Neural cell (in vitro differentiated cells): Measurements from ENCODE around the gene RASL11A. TPM values are rescaled to one million over a fixed set of nuclear protein-coding genes. Genes with fewer than 3 reads are reported as not detected.

Source experiments
- H2AFZ ChIP-seq: fragments of 200-600, 300-800 bp; sonication (generic), shearing (Covaris generic); 2 replicates; pipeline ENCODE4 v1.6.0; 2014; ENCODE audit warnings: low read depth, mild to moderate bottlenecking, antibody characterized with exemption, low read length, moderate library complexity
- H3F3A ChIP-seq: fragments of 200-600 bp; shearing (Covaris generic); 2 replicates; pipeline ENCODE4 v1.6.1; 2016; ENCODE audit warnings: mild to moderate bottlenecking, moderate library complexity, mixed read lengths, antibody characterized with exemption, low read length; ENCODE audit not compliant: insufficient read depth, poor library complexity, severe bottlenecking
- H3K27ac ChIP-seq: fragments of 200-600, 300-800 bp; sonication (generic), shearing (Covaris generic); 2 replicates; pipeline ENCODE4 v1.5.1; 2014; ENCODE audit warnings: mild to moderate bottlenecking, low read length, moderate library complexity
- H3K27me3 ChIP-seq: fragments of 300-800, 200-600 bp; sonication (generic), shearing (Covaris generic); 2 replicates; pipeline ENCODE4 v1.6.0; 2014; ENCODE audit warnings: mild to moderate bottlenecking, low read depth, low read length, moderate library complexity; ENCODE audit not compliant: insufficient read depth
- H3K36me3 ChIP-seq: fragments of 300-800, 200-600 bp; sonication (generic), shearing (Covaris generic); 2 replicates; pipeline ENCODE4 v1.5.1; 2014; ENCODE audit warnings: mild to moderate bottlenecking, antibody characterized with exemption, low read length, moderate library complexity; ENCODE audit not compliant: insufficient read depth
- H3K4me2 ChIP-seq: fragments of 300-800, 200-600 bp; sonication (generic), shearing (Covaris generic); 2 replicates; pipeline ENCODE4 v1.6.0; 2014; ENCODE audit warnings: mild to moderate bottlenecking, low read length
- H3K4me3 ChIP-seq: fragments of 300-800, 200-600 bp; sonication (generic), shearing (Covaris generic); 2 replicates; pipeline ENCODE4 v1.5.1; 2014; ENCODE audit warnings: mild to moderate bottlenecking, low read length, moderate library complexity
- H3K79me2 ChIP-seq: fragments of 200-600 bp; shearing (Covaris generic); replicated peaks from 2 replicates; pipeline ENCODE4 v1.6.0; 2014; ENCODE audit warnings: mild to moderate bottlenecking, low read length, moderate library complexity; ENCODE audit not compliant: insufficient read depth
- H3K9ac ChIP-seq: fragments of 300-800, 200-600 bp; sonication (generic), shearing (Covaris generic); 2 replicates; pipeline ENCODE4 v1.6.1; 2016; ENCODE audit warnings: mild to moderate bottlenecking, low read length, mixed read lengths
- H3K9me2 ChIP-seq: fragments of 200-600 bp; shearing (Covaris generic); 2 replicates; pipeline ENCODE4 v1.6.1; 2016; ENCODE audit warnings: mild to moderate bottlenecking, low read length, mixed read lengths; ENCODE audit not compliant: insufficient read depth
- H3K9me3 ChIP-seq: fragments of 200-600, 300-800 bp; sonication (generic), shearing (Covaris generic); 2 replicates; pipeline ENCODE4 v1.6.1; 2016; ENCODE audit warnings: mild to moderate bottlenecking, mixed run types, low read length, moderate library complexity, mixed read lengths
- H4K20me1 ChIP-seq: fragments of 200-600 bp; shearing (Covaris generic); 2 replicates; pipeline ENCODE4 v1.6.1; 2016; ENCODE audit warnings: mild to moderate bottlenecking, mixed run types; ENCODE audit not compliant: insufficient read depth
- EP300 ChIP-seq: fragments of 450-650 bp; conservative IDR thresholded peaks from 2 replicates; pipeline ENCODE4 v1.6.1; 2014; ENCODE audit warnings: antibody characterized with exemption, mild to moderate bottlenecking, moderate library complexity; ENCODE audit not compliant: poor library complexity, severe bottlenecking
- EZH2 ChIP-seq: fragments of 200-600, 300-800 bp; shearing (Covaris generic), sonication (generic); IDR thresholded peaks from 2 replicates; pipeline ENCODE4 v1.6.1; 2014; ENCODE audit warnings: antibody characterized with exemption, low read length, borderline replicate concordance, mild to moderate bottlenecking; ENCODE audit not compliant: insufficient read depth, poor library complexity, severe bottlenecking
- MXI1 ChIP-seq: fragments of 450-650 bp; conservative IDR thresholded peaks from 2 replicates; pipeline ENCODE4 v1.6.1; 2014; ENCODE audit warnings: antibody characterized with exemption, mild to moderate bottlenecking; ENCODE audit not compliant: poor library complexity, severe bottlenecking
- POLR2AphosphoS5 ChIP-seq: IDR thresholded peaks from 2 replicates; pipeline ENCODE4 v1.6.1; 2012
- RAD21 ChIP-seq: fragments of 450-650 bp; conservative IDR thresholded peaks from 2 replicates; pipeline ENCODE4 v1.6.1; 2014; ENCODE audit warnings: antibody characterized with exemption, mild to moderate bottlenecking, moderate library complexity
- SMC3 ChIP-seq: fragments of 450-650 bp; conservative IDR thresholded peaks from 2 replicates; pipeline ENCODE4 v1.6.1; 2014; ENCODE audit warnings: antibody characterized with exemption, mild to moderate bottlenecking, moderate library complexity; ENCODE audit not compliant: poor library complexity
- TAF1 ChIP-seq: IDR thresholded peaks from 2 replicates; pipeline ENCODE4 v1.6.1; 2012; ENCODE audit warnings: low read depth
- polyA plus RNA-seq: library from polyadenylated mRNA; depleted of rRNA; stranded (reverse); fragments of >200 nt; gene quantifications from 2 replicates; pipeline ENCODE4 v1.2.3, GENCODE V29; 2014
- TF ChIP-seq, protein P1 (sequence below): IDR thresholded peaks from 2 replicates; pipeline ENCODE4 v1.6.1; 2012; ENCODE audit warnings: borderline replicate concordance
- TF ChIP-seq, protein P2 (sequence below): fragments of 450-650 bp; IDR thresholded peaks from 2 replicates; pipeline ENCODE4 v1.5.1; 2014; ENCODE audit warnings: antibody characterized with exemption, mild to moderate bottlenecking, moderate library complexity; ENCODE audit not compliant: poor library complexity, severe bottlenecking

RASL11A gene
- polyA plus RNA-seq, 1 donor from 2014 or later: 1.7 TPM

DNA sequence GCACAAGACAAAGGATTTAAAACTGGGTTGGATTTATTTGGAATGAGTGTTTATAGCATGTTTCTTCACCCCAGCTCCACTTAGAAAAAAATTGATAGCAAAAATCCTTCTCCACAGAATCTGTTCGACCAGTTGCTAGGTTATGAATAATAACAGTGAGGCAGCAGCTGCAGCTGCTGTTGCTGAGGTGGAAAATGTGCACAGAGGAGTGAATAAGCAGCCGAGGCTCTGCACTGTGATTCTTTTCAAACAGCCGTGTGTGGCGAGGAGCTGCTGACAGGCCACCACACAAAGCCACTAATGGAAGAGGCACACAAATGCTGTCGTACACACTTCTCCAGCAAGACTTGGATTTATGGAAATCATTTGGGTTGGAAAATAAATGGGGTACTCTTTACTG is 6.4 kb upstream of the RASL11A start:
- H3K27ac ChIP-seq: peak overlapping the region; percentile 85
- peak overlapping the region; percentile 59 for H3K4me3 ChIP-seq

DNA sequence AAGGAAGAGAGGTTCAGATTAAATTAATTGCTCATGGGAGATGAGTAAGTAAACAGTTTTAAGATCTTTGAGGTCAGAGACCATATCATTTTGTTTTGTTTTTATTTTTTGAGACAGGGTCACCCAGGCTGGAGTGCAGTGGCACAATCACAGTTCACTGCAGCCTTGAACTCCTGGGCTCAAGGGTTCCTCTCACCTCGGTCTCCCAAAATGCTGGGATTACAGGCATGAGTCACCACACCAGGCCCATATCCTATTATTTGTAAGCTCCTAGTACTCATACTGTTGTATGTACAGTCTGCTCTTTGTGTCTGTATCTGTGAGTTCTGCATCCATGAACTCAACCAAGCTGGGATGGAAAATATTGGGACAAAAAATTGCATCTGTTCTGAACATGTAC is 6.0 kb upstream of the RASL11A start:
- Histone ChIP-seq H2AFZ (peak overlapping the region; percentile 23), H3F3A (peaks cover 6% of the 10 kb centered on the region), H3K27ac (peak overlapping the region; percentile 85), H3K4me2 (peak overlapping the region; percentile 69), H3K9me3 (no peaks in the 10 kb centered on the region), H4K20me1 (no peaks in the 10 kb centered on the region), H3K9me2 (no peaks in the 10 kb centered on the region), H3K36me3 (no peaks in the 10 kb centered on the region), H3K9ac (peak overlapping the region; percentile 56), H3K79me2 (peaks cover 5% of the 10 kb centered on the region), H3K27me3 (no peaks in the 10 kb centered on the region), H3K4me3 (peak overlapping the region; percentile 59)
- TF ChIP-seq POLR2AphosphoS5 (no peak), TAF1 (no peak)
- TF ChIP-seq, protein P1, sequence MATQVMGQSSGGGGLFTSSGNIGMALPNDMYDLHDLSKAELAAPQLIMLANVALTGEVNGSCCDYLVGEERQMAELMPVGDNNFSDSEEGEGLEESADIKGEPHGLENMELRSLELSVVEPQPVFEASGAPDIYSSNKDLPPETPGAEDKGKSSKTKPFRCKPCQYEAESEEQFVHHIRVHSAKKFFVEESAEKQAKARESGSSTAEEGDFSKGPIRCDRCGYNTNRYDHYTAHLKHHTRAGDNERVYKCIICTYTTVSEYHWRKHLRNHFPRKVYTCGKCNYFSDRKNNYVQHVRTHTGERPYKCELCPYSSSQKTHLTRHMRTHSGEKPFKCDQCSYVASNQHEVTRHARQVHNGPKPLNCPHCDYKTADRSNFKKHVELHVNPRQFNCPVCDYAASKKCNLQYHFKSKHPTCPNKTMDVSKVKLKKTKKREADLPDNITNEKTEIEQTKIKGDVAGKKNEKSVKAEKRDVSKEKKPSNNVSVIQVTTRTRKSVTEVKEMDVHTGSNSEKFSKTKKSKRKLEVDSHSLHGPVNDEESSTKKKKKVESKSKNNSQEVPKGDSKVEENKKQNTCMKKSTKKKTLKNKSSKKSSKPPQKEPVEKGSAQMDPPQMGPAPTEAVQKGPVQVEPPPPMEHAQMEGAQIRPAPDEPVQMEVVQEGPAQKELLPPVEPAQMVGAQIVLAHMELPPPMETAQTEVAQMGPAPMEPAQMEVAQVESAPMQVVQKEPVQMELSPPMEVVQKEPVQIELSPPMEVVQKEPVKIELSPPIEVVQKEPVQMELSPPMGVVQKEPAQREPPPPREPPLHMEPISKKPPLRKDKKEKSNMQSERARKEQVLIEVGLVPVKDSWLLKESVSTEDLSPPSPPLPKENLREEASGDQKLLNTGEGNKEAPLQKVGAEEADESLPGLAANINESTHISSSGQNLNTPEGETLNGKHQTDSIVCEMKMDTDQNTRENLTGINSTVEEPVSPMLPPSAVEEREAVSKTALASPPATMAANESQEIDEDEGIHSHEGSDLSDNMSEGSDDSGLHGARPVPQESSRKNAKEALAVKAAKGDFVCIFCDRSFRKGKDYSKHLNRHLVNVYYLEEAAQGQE: no peak

More for the DNA sequence above, 6.4 kb upstream of the RASL11A start:
- no peaks in the 10 kb centered on the region for H3K36me3 ChIP-seq
- TF ChIP-seq TAF1: no peak
- peak; percentile 21 for TF ChIP-seq RAD21
- no peak for TF ChIP-seq EZH2
- no peak for TF ChIP-seq SMC3
- TF ChIP-seq, protein P1: peak; percentile 73
- peak; percentile 81 for TF ChIP-seq EP300
- peak; percentile 80 for TF ChIP-seq MXI1
- TF ChIP-seq POLR2AphosphoS5: peak; percentile 73
- TF ChIP-seq, protein P2, sequence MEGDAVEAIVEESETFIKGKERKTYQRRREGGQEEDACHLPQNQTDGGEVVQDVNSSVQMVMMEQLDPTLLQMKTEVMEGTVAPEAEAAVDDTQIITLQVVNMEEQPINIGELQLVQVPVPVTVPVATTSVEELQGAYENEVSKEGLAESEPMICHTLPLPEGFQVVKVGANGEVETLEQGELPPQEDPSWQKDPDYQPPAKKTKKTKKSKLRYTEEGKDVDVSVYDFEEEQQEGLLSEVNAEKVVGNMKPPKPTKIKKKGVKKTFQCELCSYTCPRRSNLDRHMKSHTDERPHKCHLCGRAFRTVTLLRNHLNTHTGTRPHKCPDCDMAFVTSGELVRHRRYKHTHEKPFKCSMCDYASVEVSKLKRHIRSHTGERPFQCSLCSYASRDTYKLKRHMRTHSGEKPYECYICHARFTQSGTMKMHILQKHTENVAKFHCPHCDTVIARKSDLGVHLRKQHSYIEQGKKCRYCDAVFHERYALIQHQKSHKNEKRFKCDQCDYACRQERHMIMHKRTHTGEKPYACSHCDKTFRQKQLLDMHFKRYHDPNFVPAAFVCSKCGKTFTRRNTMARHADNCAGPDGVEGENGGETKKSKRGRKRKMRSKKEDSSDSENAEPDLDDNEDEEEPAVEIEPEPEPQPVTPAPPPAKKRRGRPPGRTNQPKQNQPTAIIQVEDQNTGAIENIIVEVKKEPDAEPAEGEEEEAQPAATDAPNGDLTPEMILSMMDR: no peak
- peaks cover 6% of the 10 kb centered on the region for H3F3A ChIP-seq
- H3K9me3 ChIP-seq: no peaks in the 10 kb centered on the region
- H3K9ac ChIP-seq: peak overlapping the region; percentile 56
- H3K9me2 ChIP-seq: no peaks in the 10 kb centered on the region
- peak overlapping the region; percentile 23 for H2AFZ ChIP-seq
- H3K4me2 ChIP-seq: peak overlapping the region; percentile 69
- H3K79me2 ChIP-seq: peaks cover 9% of the 10 kb centered on the region
- no peaks in the 10 kb centered on the region for H4K20me1 ChIP-seq
- H3K27me3 ChIP-seq: no peaks in the 10 kb centered on the region
